RWPE1 (cell line): ENCODE results near the gene AATK.
A peak's percentile ranks its signal among the peaks of the same experiment; 100 is the strongest.

Experiments used
- CTCF ChIA-PET: fragments of 350-600 bp; sonication (Branson Sonifier 250); formaldehyde crosslinking; extraction: SDS; loops from one replicate; lab custom pipeline; 2021; lab: Yijun Ruan, JAX
- POLR2A ChIA-PET: fragments of 400-600 bp; formaldehyde crosslinking; extraction: SDS; loops from one replicate; lab custom pipeline; 2020; ENCODE audit warnings: antibody characterized with exemption; ENCODE audit not compliant: low non-redundant PET; lab: Yijun Ruan, JAX
- DNase-seq: peaks from one replicate; pipeline ENCODE4 v3.0.0; 2012; ENCODE audit warnings: low spot score
- H3K27ac ChIP-seq: fragments of 450-650 bp; 2 replicates; pipeline ENCODE4 v1.5.1; 2017
- CTCF ChIP-seq: fragments of 450-650 bp; conservative IDR thresholded peaks from 2 replicates; pipeline ENCODE4 v1.5.1; 2017; ENCODE audit warnings: low read depth, mild to moderate bottlenecking

Gene AATK

GRCh38 chr17:81166033-81166492 is at the start of gene AATK:
Gene AATK, minus strand, starts transcription at chr17:81166221. Its CDS starts 229 bp downstream, at chr17:81165992.
- ChIA-PET POLR2A (interaction anchor here (0.7 kb wide), 1 partner anchor 20 kb away, joined by 3 read pairs; no protein-coding TSS in a partner anchor), CTCF (no interaction called here)
- no peak for DNase-seq
- no peak for TF ChIP-seq CTCF
- no peak within 1 kb of the TSS for H3K27ac ChIP-seq

- H3K27ac ChIP-seq, result 0 out of 2 replicates have a peak overlapping the region, but pooled peaks have one; percentile 26
- ChIA-PET POLR2A (no interaction called here), CTCF (no interaction called here)
- no peak for DNase-seq
- TF ChIP-seq CTCF, result no peak
These were observed 48.0 kb upstream of the AATK start for GRCh38 chr17:81213978-81214377.

- no peak overlapping the region for H3K27ac ChIP-seq
- no peak for DNase-seq
- POLR2A ChIA-PET, result no interaction called here
- CTCF ChIA-PET, result interaction anchor here (1.2 kb wide), 1 partner anchor 9 kb away, joined by 3 read pairs; no protein-coding TSS in a partner anchor
- no peak for TF ChIP-seq CTCF
These were observed 46.3 kb upstream of the AATK start for GRCh38 chr17:81212365-81212764.

- ChIA-PET CTCF (interaction anchor here (0.6 kb wide), 1 partner anchor 658 kb away, joined by 5 read pairs; no protein-coding TSS in a partner anchor), POLR2A (no interaction called here)
- H3K27ac ChIP-seq, result peak overlapping the region; percentile 39
- no peak for TF ChIP-seq CTCF
- DNase-seq, result no peak
These were observed 44.8 kb upstream of the AATK start for GRCh38 chr17:81210868-81211267.

- no peak for DNase-seq
- TF ChIP-seq CTCF, result no peak
- H3K27ac ChIP-seq, result no peak overlapping the region; the same call in 1 of the 2 replicates
- POLR2A ChIA-PET, result no interaction called here
- CTCF ChIA-PET, result interaction anchor here (0.6 kb wide), 1 partner anchor 657 kb away, joined by 5 read pairs; no protein-coding TSS in a partner anchor
These were observed 44.4 kb upstream of the AATK start for GRCh38 chr17:81210466-81210865.

- TF ChIP-seq CTCF, result no peak
- POLR2A ChIA-PET, result no interaction called here
- peak overlapping the region; percentile 40; the same call in 1 of the 2 replicates for H3K27ac ChIP-seq
- no peak for DNase-seq
- CTCF ChIA-PET, result no interaction called here
These were observed 43.1 kb upstream of the AATK start for GRCh38 chr17:81209141-81209540.
